Epidermal melanocyte (primary cell): Measurements from ENCODE around the gene SLC5A11.

ENCODE experiments used
- DNase-seq: peaks from one replicate; pipeline ENCODE4 v3.0.0; 2011; ENCODE audit warnings: low spot score; ENCODE audit not compliant: insufficient read length

The SLC5A11 gene

GRCh38 chr16:24917236-24917635, 71.5 kb downstream of the SLC5A11 start:
- no peak for DNase-seq

DNA sequence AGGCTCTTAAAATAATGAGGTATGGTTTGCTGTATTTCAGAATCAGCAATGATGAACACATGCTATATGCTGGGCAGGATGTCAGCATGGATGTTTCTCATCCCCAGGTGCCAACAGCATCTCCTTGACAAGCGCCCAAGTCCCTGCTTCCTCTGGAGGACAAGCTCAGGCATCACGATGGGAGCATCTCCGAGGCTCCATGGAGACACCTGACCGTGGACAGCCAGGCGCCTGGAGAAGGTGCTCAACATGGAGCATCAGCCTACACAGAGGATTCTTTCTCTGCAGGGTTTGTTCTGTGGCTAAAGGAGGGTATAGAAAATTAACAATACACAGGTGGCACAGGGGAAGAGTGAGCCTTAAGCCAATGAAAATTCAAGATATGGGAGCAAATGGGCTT, 72.1 kb downstream of the SLC5A11 start:
- DNase-seq = no peak

- no peak for DNase-seq
Measured at GRCh38 chr16:24918641-24919040, 72.9 kb downstream of the SLC5A11 start.

GRCh38 chr16:24919536-24919935, 73.8 kb downstream of the SLC5A11 start:
- DNase-seq = no peak

DNA sequence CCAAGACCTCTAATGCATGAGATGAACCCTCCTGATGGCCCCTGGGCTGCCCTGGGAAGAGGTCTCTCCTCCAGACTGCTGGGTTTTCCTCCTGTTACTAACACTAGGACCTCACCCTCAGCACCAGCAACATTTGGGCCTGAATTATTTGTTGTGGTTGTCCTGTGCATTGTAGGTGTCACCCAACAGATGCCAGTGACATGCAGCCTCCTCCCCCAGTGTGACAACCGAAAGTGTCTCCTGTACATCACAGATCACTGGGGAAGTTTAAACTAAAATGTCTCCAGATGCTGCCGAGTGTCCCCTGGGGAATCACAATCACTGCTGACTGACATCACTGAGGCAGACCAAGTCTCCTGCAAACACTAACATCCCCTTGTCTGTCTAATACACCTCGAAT, 74.8 kb downstream of the SLC5A11 start:
- no peak for DNase-seq

DNA sequence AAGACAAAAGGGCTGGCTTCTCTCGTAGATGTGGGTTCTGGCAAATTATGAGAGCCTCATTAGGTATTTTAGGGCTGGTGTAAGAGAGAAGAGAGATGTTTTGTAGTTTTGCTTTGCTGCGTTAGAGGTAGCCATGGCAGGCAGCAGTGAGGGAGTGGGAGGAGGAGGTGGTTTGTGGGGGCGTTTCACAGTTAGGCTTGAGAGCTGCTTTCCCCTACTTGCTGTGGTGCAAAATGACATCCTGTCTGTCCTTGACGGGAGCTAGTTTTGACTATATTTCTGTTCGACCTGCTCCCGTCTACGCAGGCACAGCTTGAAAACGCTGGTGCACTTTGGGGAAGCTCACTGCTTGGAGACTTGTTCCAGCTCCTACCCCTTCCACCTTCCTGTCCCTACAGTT, 75.5 kb downstream of the SLC5A11 start:
- no peak for DNase-seq

- no peak for DNase-seq
Measured at GRCh38 chr16:24925163-24925562, 79.4 kb downstream of the SLC5A11 start.

- no peak for DNase-seq
Measured at GRCh38 chr16:24929409-24929808, 83.6 kb downstream of the SLC5A11 start.

DNA sequence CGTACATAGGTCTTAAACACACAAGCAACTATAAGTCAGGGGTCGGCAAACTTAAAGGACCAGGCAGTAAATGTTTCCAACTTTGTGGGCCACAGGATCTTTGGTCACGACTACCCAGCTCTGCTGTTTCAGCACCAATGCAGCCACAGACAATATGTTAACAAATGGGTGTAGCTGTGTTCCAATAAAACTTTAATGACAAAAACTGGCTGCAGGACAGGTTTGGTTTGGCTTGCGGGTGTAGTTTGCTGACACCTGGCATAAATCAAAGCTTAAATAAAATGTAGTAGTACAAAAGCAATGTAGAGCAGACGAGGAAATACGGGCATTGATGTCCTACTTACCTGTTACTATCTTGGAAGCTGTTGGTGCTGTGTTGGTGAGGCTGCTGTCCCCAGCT, 84.7 kb downstream of the SLC5A11 start:
- DNase-seq = no peak

GRCh38 chr16:24931091-24931490, 85.3 kb downstream of the SLC5A11 start:
- no peak for DNase-seq

GRCh38 chr16:24935336-24935735, 89.6 kb downstream of the SLC5A11 start:
- DNase-seq = no peak

DNA sequence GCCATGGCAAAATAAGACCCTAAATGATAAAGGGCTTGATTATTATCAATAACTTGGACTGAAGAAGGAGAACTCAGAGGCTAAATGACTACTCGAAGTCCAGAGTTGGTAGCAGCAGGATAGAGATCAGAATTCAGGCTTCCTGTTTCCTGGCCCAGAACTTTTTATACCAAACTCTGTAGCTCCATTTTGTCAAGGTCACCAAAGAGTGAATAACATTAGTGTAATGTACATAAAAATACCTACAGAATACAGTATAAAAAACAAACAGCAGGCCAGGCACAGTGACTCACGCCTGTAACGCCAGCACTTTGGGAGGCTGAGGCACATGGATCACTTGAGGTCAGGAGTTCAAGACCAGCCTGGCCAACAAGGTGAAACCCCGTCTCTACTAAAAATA, 90.4 kb downstream of the SLC5A11 start:
- no peak for DNase-seq

DNA sequence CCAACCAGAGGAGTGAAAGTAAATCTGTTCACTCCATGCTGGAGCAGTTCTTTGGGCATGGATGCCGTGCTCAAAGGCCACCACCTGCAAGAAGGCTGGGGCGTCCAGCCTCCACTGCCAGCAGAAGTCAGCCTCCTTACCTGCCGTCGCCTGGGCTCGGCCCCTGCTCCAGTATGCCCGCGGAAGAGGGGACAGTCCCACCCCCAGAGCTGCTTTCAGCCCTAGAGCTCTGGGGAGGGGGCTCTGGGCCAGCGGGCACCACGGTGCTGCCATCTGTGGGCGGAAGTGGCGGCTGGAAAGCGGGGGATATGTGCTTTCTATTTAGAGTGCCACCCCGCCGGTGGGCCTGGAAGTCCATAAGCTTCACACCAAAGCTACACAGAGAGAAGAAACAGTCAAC, 93.5 kb downstream of the SLC5A11 start:
- DNase-seq = no peak

- no peak for DNase-seq
Measured at GRCh38 chr16:24939738-24940137, 94.0 kb downstream of the SLC5A11 start.

- DNase-seq = no peak
Measured at GRCh38 chr16:24943471-24943870, 97.7 kb downstream of the SLC5A11 start.

- DNase-seq = no peak
Measured at GRCh38 chr16:24944206-24944605, 98.4 kb downstream of the SLC5A11 start.

DNA sequence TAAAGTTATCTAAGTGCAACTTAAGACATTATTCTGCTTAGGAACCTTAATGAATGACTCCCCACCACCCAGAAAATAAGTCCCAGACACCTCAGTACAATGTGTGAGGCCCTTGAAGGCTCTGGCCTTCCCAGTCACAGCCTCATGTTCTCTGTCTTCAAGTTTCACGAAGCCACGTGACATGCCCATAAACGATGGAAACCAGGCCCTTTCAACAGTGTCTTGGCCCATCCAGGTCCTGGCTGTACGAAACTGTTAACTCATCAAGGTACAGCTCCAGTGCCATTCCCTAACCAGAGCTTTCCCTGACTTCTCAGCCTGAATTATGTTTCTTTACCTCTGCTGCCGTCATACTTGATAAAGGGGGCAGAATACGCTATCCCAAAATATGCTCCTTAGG, 100.4 kb downstream of the SLC5A11 start:
- no peak for DNase-seq

GRCh38 chr16:24950275-24950674, 104.5 kb downstream of the SLC5A11 start:
- no peak for DNase-seq

GRCh38 chr16:24953306-24953705, 107.5 kb downstream of the SLC5A11 start:
- DNase-seq = no peak

DNA sequence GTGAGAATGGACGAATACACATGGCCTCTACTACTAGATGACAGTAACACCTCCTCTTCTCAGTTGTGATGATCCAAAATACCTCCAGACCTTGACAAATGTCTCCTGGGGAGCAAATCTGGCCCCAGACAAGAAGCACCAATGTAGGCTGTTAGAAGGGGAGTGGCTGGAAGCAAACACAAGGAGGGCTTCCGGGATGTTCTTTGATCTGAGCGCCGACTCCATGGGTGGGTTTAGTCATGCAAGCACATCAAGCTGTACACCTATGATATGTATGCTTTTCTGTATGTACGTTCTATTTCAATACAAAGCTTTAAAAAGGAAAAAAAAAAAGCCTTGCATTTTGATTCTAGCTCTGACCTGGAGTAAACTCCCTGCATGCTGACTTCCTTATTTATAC, 108.0 kb downstream of the SLC5A11 start:
- no peak for DNase-seq

GRCh38 chr16:24954137-24954536, 108.4 kb downstream of the SLC5A11 start:
- no peak for DNase-seq

GRCh38 chr16:24955975-24956731, 110.4 kb downstream of the SLC5A11 start:
- no peak for DNase-seq

DNA sequence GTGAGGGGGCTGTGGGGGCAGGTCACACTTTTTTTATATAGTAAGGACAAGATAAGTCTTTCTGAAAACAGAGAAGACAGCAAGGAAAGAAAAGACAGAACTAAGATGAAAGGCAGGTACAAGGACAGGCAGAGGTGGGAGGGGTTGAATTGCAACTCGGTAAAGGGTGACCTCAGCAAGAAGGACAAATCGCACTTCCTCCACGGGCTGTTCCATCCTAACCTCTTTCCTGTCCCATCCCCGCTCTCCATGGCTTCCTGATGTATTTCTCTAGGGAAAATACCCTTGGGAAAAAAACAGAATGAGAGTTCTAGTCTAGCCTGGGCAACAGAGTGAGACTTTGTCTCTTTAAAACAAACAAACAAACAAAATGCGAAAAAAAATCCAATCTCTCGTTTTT, 112.1 kb downstream of the SLC5A11 start:
- DNase-seq = no peak
